HCEC 1CT (cell line): ENCODE measurements around the gene P2RY6.

Experiments used
- DNase-seq: peaks from one replicate; pipeline ENCODE4 v3.0.0-alpha.2; 2017

The P2RY6 gene

GRCh38 chr11:73298233-73298632 is 26.1 kb downstream of the P2RY6 start:
- DNase-seq, result no peak

- no peak for DNase-seq
Measured at GRCh38 chr11:73299751-73300150, 27.6 kb downstream of the P2RY6 start.

GRCh38 chr11:73306069-73306841 is 34.1 kb downstream of the P2RY6 start:
- peak; percentile 24 for DNase-seq

- DNase-seq, result no peak
Measured at GRCh38 chr11:73306977-73307322, 34.8 kb downstream of the P2RY6 start.

GRCh38 chr11:73307323-73308002 is 35.3 kb downstream of the P2RY6 start:
- peak; percentile 98 for DNase-seq

GRCh38 chr11:73308003-73308960 is 36.1 kb downstream of the P2RY6 start, which contains the start of gene ARHGEF17:
Gene ARHGEF17, plus strand, starts transcription at chr11:73308276. Its CDS starts 363 bp downstream, at chr11:73308639.
- peak; percentile 69 for DNase-seq

GRCh38 chr11:73308961-73309919 is 37.1 kb downstream of the P2RY6 start:
- peak; percentile 97 for DNase-seq

- no peak for DNase-seq
Measured at GRCh38 chr11:73310076-73310475, 37.9 kb downstream of the P2RY6 start.

GRCh38 chr11:73310661-73311393 is 38.7 kb downstream of the P2RY6 start:
- no peak for DNase-seq

GRCh38 chr11:73311394-73311869 is 39.3 kb downstream of the P2RY6 start:
- no peak for DNase-seq

GRCh38 chr11:73312036-73312435 is 39.9 kb downstream of the P2RY6 start:
- no peak for DNase-seq

- peak; percentile 24 for DNase-seq
Measured at GRCh38 chr11:73312851-73313327, 40.8 kb downstream of the P2RY6 start.

- peak; percentile 30 for DNase-seq
Measured at GRCh38 chr11:73313652-73314051, 41.5 kb downstream of the P2RY6 start.

- DNase-seq, result peak; percentile 53
Measured at GRCh38 chr11:73314117-73314961, 42.2 kb downstream of the P2RY6 start.

GRCh38 chr11:73315293-73316020 is 43.3 kb downstream of the P2RY6 start:
- no peak for DNase-seq

- no peak for DNase-seq
Measured at GRCh38 chr11:73316422-73316821, 44.3 kb downstream of the P2RY6 start.

GRCh38 chr11:73317373-73317772 is 45.2 kb downstream of the P2RY6 start:
- no peak for DNase-seq

GRCh38 chr11:73317803-73318202 is 45.7 kb downstream of the P2RY6 start:
- no peak for DNase-seq

GRCh38 chr11:73318501-73319011 is 46.4 kb downstream of the P2RY6 start:
- no peak for DNase-seq
